Lower leg skin (tissue), 4 donors: Measurements from ENCODE around the gene TBCEL. TPM values are rescaled to one million over a fixed set of nuclear protein-coding genes. Genes with fewer than 3 reads are reported as not detected.

Experiments used
- DNase-seq, 2 donors: peaks; one replicate each; pipeline ENCODE4 v3.0.0-alpha.2; 2019; ENCODE audit warnings: low spot score in 2 of 2
- H3K4me3 ChIP-seq: fragments of 200-600 bp; sonication (generic); 2 replicates; pipeline ENCODE4 v1.5.1; 2017; ENCODE audit warnings: mild to moderate bottlenecking, low read depth; ENCODE audit not compliant: poor library complexity, severe bottlenecking
- CTCF ChIP-seq, 3 donors: fragments of 450-650 bp; IDR thresholded peaks; one replicate each; pipeline ENCODE4 v1.5.1; 2016; ENCODE audit warnings: antibody characterized with exemption in 3 of 3, mild to moderate bottlenecking in 3 of 3, moderate library complexity in 2 of 3
- POLR2A ChIP-seq, 2 donors: fragments of 450-650 bp; IDR thresholded peaks; one replicate each; pipeline ENCODE4 v1.6.1; 2016 to 2017; ENCODE audit warnings: antibody characterized with exemption in 2 of 2, mild to moderate bottlenecking in 1 of 2, moderate library complexity in 1 of 2
- WGBS, 2 donors: methylation state at CpG; one replicate each; pipeline ENCODE4 v1.1.5; 2018; 5-methylcytosine and 5-hydroxymethylcytosine counted together
- intact Hi-C: fragments of 100-400 bp; cut with DNase I; formaldehyde crosslinking; loops from one replicate; pipeline ENCODE4 v1.15.0; 2023; ENCODE audit warnings: low total_unique reads
- total RNA-seq, 4 donors: library from RNA; depleted of rRNA; stranded (reverse); fragments of >200 nt; gene quantifications; one replicate each; pipeline ENCODE4 v1.1.0, GENCODE V29; 2016

The TBCEL gene
- total RNA-seq, 4 donors from 2014 or later: 6.4 to 11.2 (median 10.8) TPM

GRCh38 chr11:121057922-121058321, 34.0 kb downstream of the TBCEL start:
- intact Hi-C loops: no loop called here
- 86 to 88% methylated on average over 4 of the region's 4 CpGs for WGBS, 2 donors

GRCh38 chr11:121058941-121059340, 35.0 kb downstream of the TBCEL start:
- DNase-seq: no peak
- no peak overlapping the region for H3K4me3 ChIP-seq
- intact Hi-C loops: no loop called here
- WGBS, 2 donors: 93 to 95% methylated on average over 3 of the region's 3 CpGs
- no peak for TF ChIP-seq CTCF (IDR thresholded peaks at IDR 0.05)
- no peak for TF ChIP-seq POLR2A (IDR thresholded peaks at IDR 0.05)

More at GRCh38 chr11:121057922-121058321, 34.0 kb downstream of the TBCEL start:
- no peak for DNase-seq
- no peak overlapping the region for H3K4me3 ChIP-seq
- TF ChIP-seq CTCF (IDR thresholded peaks at IDR 0.05) (no peak), POLR2A (IDR thresholded peaks at IDR 0.05) (no peak)

- DNase-seq: no peak
- WGBS, 2 donors: 91% methylated on average over 3 of the region's 3 CpGs
- TF ChIP-seq POLR2A (IDR thresholded peaks at IDR 0.05) (no peak), CTCF (IDR thresholded peaks at IDR 0.05) (no peak)
- intact Hi-C loops: no loop called here
- H3K4me3 ChIP-seq: no peak overlapping the region
Observed at GRCh38 chr11:121059605-121060004, 35.7 kb downstream of the TBCEL start.

GRCh38 chr11:121063728-121064127, 39.8 kb downstream of the TBCEL start:
- DNase-seq: no peak
- H3K4me3 ChIP-seq: no peak overlapping the region
- TF ChIP-seq CTCF (IDR thresholded peaks at IDR 0.05) (no peak), POLR2A (IDR thresholded peaks at IDR 0.05) (no peak)
- WGBS, 2 donors: 77 to 92% methylated on average over 2 of the region's 2 CpGs
- intact Hi-C loops: no loop called here

- H3K4me3 ChIP-seq: no peak overlapping the region
- no peak for DNase-seq
- TF ChIP-seq POLR2A (IDR thresholded peaks at IDR 0.05) (no peak), CTCF (IDR thresholded peaks at IDR 0.05) (no peak)
- 95 to 96% methylated on average over 3 of the region's 3 CpGs for WGBS, 2 donors
- intact Hi-C loops: no loop called here
Observed at GRCh38 chr11:121066623-121067022, 42.7 kb downstream of the TBCEL start.

- no peak overlapping the region for H3K4me3 ChIP-seq
- WGBS, 2 donors: 86 to 91% methylated on average over 3 of the region's 3 CpGs
- intact Hi-C loops: no loop called here
Observed at GRCh38 chr11:121067026-121067425, 43.1 kb downstream of the TBCEL start.

More at GRCh38 chr11:121067026-121067425, 43.1 kb downstream of the TBCEL start:
- TF ChIP-seq POLR2A (IDR thresholded peaks at IDR 0.05) (no peak), CTCF (IDR thresholded peaks at IDR 0.05) (no peak)
- DNase-seq: no peak
